GM23338 (cell line): ENCODE measurements around the gene KIAA1217. TPM values are rescaled to one million over a fixed set of nuclear protein-coding genes. Genes with fewer than 3 reads are reported as not detected.

Experiments
- ATAC-seq: fragments of 200-7000 bp; cut with Tn5 transposase; 3 replicates; pipeline ENCODE4 v1.9.1; 2020
- DNase-seq: peaks from one replicate; pipeline ENCODE4 v3.0.0-alpha.2; 2015; ENCODE audit warnings: low spot score
- H2AFZ ChIP-seq: fragments of 200-600 bp; sonication (generic); 2 replicates; pipeline ENCODE4 v1.8.0; 2016; ENCODE audit warnings: antibody characterized with exemption, mild to moderate bottlenecking, moderate library complexity
- H3F3A ChIP-seq: fragments of 200-600 bp; sonication (generic); replicated peaks from 2 replicates; pipeline ENCODE4 v1.8.0; 2017; ENCODE audit warnings: antibody characterized with exemption, mixed run types, low read depth
- H3K27ac ChIP-seq: fragments of 200-600 bp; sonication (generic); 2 replicates; pipeline ENCODE4 v1.6.1; 2016; ENCODE audit warnings: low read depth
- H3K27me3 ChIP-seq: fragments of 200-600 bp; sonication (generic); 2 replicates; pipeline ENCODE4 v1.8.0; 2016; ENCODE audit warnings: mild to moderate bottlenecking, mixed run types, moderate library complexity; ENCODE audit not compliant: insufficient read depth
- H3K36me3 ChIP-seq: fragments of 200-600 bp; sonication (generic); 2 replicates; pipeline ENCODE4 v1.8.0; 2016; ENCODE audit warnings: mild to moderate bottlenecking; ENCODE audit not compliant: insufficient read depth
- H3K4me1 ChIP-seq: fragments of 200-600 bp; sonication (generic); 2 replicates; pipeline ENCODE4 v1.8.0; 2016; ENCODE audit warnings: mild to moderate bottlenecking, moderate library complexity; ENCODE audit not compliant: insufficient read depth
- H3K4me2 ChIP-seq: fragments of 200-600 bp; sonication (generic); 2 replicates; pipeline ENCODE4 v1.7.1; 2017; ENCODE audit warnings: mixed run types
- H3K4me3 ChIP-seq: fragments of 200-600 bp; sonication (generic); 2 replicates; pipeline ENCODE4 v1.6.1; 2016; ENCODE audit warnings: mixed run types
- H3K79me2 ChIP-seq: fragments of 200-600 bp; sonication (generic); replicated peaks from 2 replicates; pipeline ENCODE4 v1.8.0; 2017; ENCODE audit warnings: mild to moderate bottlenecking; ENCODE audit not compliant: insufficient read depth
- H3K9me2 ChIP-seq: fragments of 200-600 bp; sonication (generic); 2 replicates; pipeline ENCODE4 v1.8.0; 2017; ENCODE audit not compliant: insufficient read depth
- H4K20me1 ChIP-seq: fragments of 200-600 bp; sonication (generic); replicated peaks from 2 replicates; pipeline ENCODE4 v1.8.0; 2017; ENCODE audit warnings: mild to moderate bottlenecking; ENCODE audit not compliant: insufficient read depth
- H3K27ac Mint-ChIP-seq: 2 replicates; pipeline ENCODE4 v1.8.0; 2020; ENCODE audit warnings: inconsistent platforms, mild to moderate bottlenecking, moderate library complexity, mixed read lengths
- H3K27me3 Mint-ChIP-seq: 3 replicates; pipeline ENCODE4 v1.8.0; 2022; ENCODE audit warnings: low read depth, mild to moderate bottlenecking, moderate library complexity, mixed read lengths, inconsistent platforms; ENCODE audit not compliant: insufficient read depth, poor library complexity
- H3K36me3 Mint-ChIP-seq: 3 replicates; pipeline ENCODE4 v1.8.0; 2021; ENCODE audit warnings: low read depth, mild to moderate bottlenecking, inconsistent platforms, moderate library complexity, mixed read lengths
- H3K4me1 Mint-ChIP-seq: 3 replicates; pipeline ENCODE4 v1.8.0; 2020; ENCODE audit warnings: mild to moderate bottlenecking, inconsistent platforms, mixed read lengths
- H3K4me3 Mint-ChIP-seq: 3 replicates; pipeline ENCODE4 v1.8.0; 2021; ENCODE audit warnings: moderate library complexity, mild to moderate bottlenecking, inconsistent platforms, mixed read lengths
- H3K9me3 Mint-ChIP-seq: 3 replicates; pipeline ENCODE4 v1.8.0; 2020; ENCODE audit warnings: moderate library complexity, mild to moderate bottlenecking, inconsistent platforms, mixed read lengths
- CREB1 ChIP-seq: fragments of 250-450 bp; sonication (Bioruptor Pico); IDR thresholded peaks from 2 replicates; pipeline ENCODE4 v1.5.0; 2020; ENCODE audit warnings: low read depth, mild to moderate bottlenecking, moderate library complexity
- JUNB ChIP-seq: IDR thresholded peaks from one replicate; pipeline ENCODE4 v1.6.1; 2016; ENCODE audit warnings: antibody characterized with exemption; ENCODE audit not compliant: unreplicated experiment
- NANOG ChIP-seq: IDR thresholded peaks from 2 replicates; pipeline ENCODE4 v1.6.1; 2016; ENCODE audit warnings: antibody characterized with exemption, borderline replicate concordance
- POLR2AphosphoS5 ChIP-seq: IDR thresholded peaks from 2 replicates; pipeline ENCODE4 v1.6.1; 2016; ENCODE audit warnings: antibody characterized with exemption, low read depth
- STAT1 ChIP-seq: IDR thresholded peaks from one replicate; pipeline ENCODE4 v1.6.1; 2016; ENCODE audit warnings: antibody characterized with exemption; ENCODE audit not compliant: unreplicated experiment
- polyA plus RNA-seq: library from polyadenylated mRNA; unstranded; fragments of >200 nt; fragmentation: Nextera tagmentation; extraction: Ambion mirVana; gene quantifications from 2 replicates; pipeline ENCODE4 v1.2.1, GENCODE V29; 2016
- total RNA-seq: library from RNA; depleted of rRNA; stranded (reverse); fragments of >200 nt; shearing (Covaris generic); gene quantifications from 2 replicates; pipeline ENCODE4 v1.2.3, GENCODE V29; 2014
- TF ChIP-seq, protein P1 (sequence below): IDR thresholded peaks from one replicate; pipeline ENCODE4 v1.6.1; 2018; ENCODE audit warnings: antibody characterized with exemption; ENCODE audit not compliant: unreplicated experiment
- TF ChIP-seq, protein P2 (sequence below), 2 experiments: fragments of 200-600 bp in 1 of 2; sonication (generic) in 1 of 2; conservative IDR thresholded peaks; 2 replicates each; pipeline versions ENCODE4 v1.5.1 to v1.6.1; 2016 to 2017; ENCODE audit warnings: antibody characterized with exemption in 2 of 2, low read depth in 2 of 2, mild to moderate bottlenecking in 2 of 2, moderate library complexity in 1 of 2
- TF ChIP-seq, protein P3 (sequence below): fragments of 250-450 bp; sonication (Bioruptor Pico); IDR thresholded peaks from 2 replicates; pipeline ENCODE4 v1.5.0; 2020; ENCODE audit warnings: mild to moderate bottlenecking, moderate library complexity
- TF ChIP-seq, protein P4 (sequence below): IDR thresholded peaks from 2 replicates; pipeline ENCODE4 v1.6.1; 2016; ENCODE audit warnings: antibody characterized with exemption

The KIAA1217 gene
- total and polyA plus RNA-seq, 2 experiments from 2014 or later, result 6.4 to 9.1 TPM

DNA sequence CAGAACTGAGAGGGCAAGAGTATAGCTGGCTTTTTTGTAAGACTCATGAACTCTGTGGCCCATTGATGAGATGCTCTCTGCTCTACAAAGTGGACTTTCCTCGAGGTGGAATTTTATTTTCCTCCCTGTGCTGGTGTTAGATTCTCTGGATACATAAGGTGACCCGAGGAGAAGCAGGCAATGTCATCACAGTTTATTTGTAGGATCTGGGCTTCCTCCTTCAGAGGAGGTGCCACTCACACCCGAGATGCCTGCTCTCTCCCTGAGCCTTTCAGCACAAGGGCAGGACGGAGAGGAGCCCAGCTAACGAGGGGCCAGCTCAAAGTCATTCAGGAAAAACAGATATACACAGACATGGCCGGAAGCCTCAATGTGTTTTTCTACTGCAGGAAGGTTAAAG lies 103.0 kb downstream of the KIAA1217 start (continued):
- TF ChIP-seq, protein P1, sequence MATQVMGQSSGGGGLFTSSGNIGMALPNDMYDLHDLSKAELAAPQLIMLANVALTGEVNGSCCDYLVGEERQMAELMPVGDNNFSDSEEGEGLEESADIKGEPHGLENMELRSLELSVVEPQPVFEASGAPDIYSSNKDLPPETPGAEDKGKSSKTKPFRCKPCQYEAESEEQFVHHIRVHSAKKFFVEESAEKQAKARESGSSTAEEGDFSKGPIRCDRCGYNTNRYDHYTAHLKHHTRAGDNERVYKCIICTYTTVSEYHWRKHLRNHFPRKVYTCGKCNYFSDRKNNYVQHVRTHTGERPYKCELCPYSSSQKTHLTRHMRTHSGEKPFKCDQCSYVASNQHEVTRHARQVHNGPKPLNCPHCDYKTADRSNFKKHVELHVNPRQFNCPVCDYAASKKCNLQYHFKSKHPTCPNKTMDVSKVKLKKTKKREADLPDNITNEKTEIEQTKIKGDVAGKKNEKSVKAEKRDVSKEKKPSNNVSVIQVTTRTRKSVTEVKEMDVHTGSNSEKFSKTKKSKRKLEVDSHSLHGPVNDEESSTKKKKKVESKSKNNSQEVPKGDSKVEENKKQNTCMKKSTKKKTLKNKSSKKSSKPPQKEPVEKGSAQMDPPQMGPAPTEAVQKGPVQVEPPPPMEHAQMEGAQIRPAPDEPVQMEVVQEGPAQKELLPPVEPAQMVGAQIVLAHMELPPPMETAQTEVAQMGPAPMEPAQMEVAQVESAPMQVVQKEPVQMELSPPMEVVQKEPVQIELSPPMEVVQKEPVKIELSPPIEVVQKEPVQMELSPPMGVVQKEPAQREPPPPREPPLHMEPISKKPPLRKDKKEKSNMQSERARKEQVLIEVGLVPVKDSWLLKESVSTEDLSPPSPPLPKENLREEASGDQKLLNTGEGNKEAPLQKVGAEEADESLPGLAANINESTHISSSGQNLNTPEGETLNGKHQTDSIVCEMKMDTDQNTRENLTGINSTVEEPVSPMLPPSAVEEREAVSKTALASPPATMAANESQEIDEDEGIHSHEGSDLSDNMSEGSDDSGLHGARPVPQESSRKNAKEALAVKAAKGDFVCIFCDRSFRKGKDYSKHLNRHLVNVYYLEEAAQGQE, result no peak
- TF ChIP-seq POLR2AphosphoS5 (no peak), CREB1 (CRISPR knock-in tag) (no peak)

DNA sequence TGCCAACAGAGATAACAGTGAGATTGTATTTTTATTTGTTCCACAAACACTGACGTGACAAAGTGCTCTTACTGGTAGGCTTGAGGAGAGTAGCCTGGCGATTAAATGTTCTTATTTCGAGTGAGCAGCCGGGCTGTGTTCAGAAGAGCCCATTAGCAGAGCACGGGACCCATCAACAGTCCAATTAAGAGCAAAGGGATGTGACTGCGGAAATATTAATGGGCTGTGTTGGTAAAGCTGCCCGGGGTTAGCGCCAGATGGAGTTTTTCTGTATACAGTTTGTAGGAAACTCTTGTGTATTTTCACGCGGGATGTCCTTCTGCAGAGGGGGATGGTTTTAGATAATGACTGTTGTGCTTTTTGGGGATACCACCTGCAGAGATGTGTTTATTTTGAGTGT lies 104.3 kb downstream of the KIAA1217 start:
- Mint-ChIP-seq H3K9me3 (no peaks in the 10 kb centered on the region), H3K4me3 (no peak overlapping the region), H3K27me3 (no peaks in the 10 kb centered on the region), H3K27ac (no peak overlapping the region; the same call in 1 of the 2 replicates), H3K36me3 (no peaks in the 10 kb centered on the region), H3K4me1 (peaks cover 6% of the 10 kb centered on the region; the same call in 2 of the 3 replicates)
- H3K4me3 ChIP-seq, result no peak overlapping the region
- H3K27me3 ChIP-seq, result no peaks in the 10 kb centered on the region
- ATAC-seq (no peak), DNase-seq (no peak)
- H3K79me2 ChIP-seq, result no peaks in the 10 kb centered on the region
- 0 out of 2 replicates have a peak, but pooled peaks cover 3% of the 10 kb centered on the region for H3K9me2 ChIP-seq
- H3K4me1 ChIP-seq, result no peaks in the 10 kb centered on the region; the same call in 1 of the 2 replicates
- H4K20me1 ChIP-seq, result no peaks in the 10 kb centered on the region
- TF ChIP-seq POLR2AphosphoS5, result no peak
- no peak for TF ChIP-seq NANOG
- TF ChIP-seq STAT1, result no peak
- TF ChIP-seq, protein P2, sequence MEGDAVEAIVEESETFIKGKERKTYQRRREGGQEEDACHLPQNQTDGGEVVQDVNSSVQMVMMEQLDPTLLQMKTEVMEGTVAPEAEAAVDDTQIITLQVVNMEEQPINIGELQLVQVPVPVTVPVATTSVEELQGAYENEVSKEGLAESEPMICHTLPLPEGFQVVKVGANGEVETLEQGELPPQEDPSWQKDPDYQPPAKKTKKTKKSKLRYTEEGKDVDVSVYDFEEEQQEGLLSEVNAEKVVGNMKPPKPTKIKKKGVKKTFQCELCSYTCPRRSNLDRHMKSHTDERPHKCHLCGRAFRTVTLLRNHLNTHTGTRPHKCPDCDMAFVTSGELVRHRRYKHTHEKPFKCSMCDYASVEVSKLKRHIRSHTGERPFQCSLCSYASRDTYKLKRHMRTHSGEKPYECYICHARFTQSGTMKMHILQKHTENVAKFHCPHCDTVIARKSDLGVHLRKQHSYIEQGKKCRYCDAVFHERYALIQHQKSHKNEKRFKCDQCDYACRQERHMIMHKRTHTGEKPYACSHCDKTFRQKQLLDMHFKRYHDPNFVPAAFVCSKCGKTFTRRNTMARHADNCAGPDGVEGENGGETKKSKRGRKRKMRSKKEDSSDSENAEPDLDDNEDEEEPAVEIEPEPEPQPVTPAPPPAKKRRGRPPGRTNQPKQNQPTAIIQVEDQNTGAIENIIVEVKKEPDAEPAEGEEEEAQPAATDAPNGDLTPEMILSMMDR (conservative IDR thresholded peaks at IDR 0.05; ENCODE audit: low read depth in 2 of 2), result no peak
- no peak for TF ChIP-seq JUNB
- TF ChIP-seq, protein P3, sequence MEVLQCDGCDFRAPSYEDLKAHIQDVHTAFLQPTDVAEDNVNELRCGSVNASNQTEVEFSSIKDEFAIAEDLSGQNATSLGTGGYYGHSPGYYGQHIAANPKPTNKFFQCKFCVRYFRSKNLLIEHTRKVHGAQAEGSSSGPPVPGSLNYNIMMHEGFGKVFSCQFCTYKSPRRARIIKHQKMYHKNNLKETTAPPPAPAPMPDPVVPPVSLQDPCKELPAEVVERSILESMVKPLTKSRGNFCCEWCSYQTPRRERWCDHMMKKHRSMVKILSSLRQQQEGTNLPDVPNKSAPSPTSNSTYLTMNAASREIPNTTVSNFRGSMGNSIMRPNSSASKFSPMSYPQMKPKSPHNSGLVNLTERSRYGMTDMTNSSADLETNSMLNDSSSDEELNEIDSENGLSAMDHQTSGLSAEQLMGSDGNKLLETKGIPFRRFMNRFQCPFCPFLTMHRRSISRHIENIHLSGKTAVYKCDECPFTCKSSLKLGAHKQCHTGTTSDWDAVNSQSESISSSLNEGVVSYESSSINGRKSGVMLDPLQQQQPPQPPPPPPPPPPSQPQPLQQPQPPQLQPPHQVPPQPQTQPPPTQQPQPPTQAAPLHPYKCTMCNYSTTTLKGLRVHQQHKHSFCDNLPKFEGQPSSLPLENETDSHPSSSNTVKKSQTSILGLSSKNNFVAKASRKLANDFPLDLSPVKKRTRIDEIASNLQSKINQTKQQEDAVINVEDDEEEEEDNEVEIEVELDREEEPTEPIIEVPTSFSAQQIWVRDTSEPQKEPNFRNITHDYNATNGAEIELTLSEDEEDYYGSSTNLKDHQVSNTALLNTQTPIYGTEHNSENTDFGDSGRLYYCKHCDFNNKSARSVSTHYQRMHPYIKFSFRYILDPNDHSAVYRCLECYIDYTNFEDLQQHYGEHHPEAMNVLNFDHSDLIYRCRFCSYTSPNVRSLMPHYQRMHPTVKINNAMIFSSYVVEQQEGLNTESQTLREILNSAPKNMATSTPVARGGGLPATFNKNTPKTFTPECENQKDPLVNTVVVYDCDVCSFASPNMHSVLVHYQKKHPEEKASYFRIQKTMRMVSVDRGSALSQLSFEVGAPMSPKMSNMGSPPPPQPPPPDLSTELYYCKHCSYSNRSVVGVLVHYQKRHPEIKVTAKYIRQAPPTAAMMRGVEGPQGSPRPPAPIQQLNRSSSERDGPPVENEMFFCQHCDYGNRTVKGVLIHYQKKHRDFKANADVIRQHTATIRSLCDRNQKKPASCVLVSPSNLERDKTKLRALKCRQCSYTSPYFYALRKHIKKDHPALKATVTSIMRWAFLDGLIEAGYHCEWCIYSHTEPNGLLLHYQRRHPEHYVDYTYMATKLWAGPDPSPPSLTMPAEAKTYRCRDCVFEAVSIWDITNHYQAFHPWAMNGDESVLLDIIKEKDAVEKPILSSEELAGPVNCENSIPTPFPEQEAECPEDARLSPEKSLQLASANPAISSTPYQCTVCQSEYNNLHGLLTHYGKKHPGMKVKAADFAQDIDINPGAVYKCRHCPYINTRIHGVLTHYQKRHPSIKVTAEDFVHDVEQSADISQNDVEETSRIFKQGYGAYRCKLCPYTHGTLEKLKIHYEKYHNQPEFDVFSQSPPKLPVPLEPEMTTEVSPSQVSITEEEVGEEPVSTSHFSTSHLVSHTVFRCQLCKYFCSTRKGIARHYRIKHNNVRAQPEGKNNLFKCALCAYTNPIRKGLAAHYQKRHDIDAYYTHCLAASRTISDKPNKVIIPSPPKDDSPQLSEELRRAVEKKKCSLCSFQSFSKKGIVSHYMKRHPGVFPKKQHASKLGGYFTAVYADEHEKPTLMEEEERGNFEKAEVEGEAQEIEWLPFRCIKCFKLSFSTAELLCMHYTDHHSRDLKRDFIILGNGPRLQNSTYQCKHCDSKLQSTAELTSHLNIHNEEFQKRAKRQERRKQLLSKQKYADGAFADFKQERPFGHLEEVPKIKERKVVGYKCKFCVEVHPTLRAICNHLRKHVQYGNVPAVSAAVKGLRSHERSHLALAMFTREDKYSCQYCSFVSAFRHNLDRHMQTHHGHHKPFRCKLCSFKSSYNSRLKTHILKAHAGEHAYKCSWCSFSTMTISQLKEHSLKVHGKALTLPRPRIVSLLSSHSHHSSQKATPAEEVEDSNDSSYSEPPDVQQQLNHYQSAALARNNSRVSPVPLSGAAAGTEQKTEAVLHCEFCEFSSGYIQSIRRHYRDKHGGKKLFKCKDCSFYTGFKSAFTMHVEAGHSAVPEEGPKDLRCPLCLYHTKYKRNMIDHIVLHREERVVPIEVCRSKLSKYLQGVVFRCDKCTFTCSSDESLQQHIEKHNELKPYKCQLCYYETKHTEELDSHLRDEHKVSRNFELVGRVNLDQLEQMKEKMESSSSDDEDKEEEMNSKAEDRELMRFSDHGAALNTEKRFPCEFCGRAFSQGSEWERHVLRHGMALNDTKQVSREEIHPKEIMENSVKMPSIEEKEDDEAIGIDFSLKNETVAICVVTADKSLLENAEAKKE (CRISPR knock-in tag), result no peak
- TF ChIP-seq, protein P4, sequence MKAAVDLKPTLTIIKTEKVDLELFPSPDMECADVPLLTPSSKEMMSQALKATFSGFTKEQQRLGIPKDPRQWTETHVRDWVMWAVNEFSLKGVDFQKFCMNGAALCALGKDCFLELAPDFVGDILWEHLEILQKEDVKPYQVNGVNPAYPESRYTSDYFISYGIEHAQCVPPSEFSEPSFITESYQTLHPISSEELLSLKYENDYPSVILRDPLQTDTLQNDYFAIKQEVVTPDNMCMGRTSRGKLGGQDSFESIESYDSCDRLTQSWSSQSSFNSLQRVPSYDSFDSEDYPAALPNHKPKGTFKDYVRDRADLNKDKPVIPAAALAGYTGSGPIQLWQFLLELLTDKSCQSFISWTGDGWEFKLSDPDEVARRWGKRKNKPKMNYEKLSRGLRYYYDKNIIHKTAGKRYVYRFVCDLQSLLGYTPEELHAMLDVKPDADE, result no peak
- H2AFZ ChIP-seq, result no peak overlapping the region
- H3K4me2 ChIP-seq, result no peak overlapping the region
- no peak overlapping the region for H3K27ac ChIP-seq
- no peaks in the 10 kb centered on the region for H3K36me3 ChIP-seq
- H3F3A ChIP-seq, result no peaks in the 10 kb centered on the region
